GM12892 (cell line): ENCODE results near the gene P2RX5.

ENCODE experiments used
- POLR2A ChIP-seq: IDR thresholded peaks from 2 replicates; pipeline ENCODE4 v1.6.1; 2011; ENCODE audit warnings: low read depth, low read length, control low read depth
- TAF1 ChIP-seq: IDR thresholded peaks from 2 replicates; pipeline ENCODE4 v1.6.1; 2011; ENCODE audit warnings: low read depth, mild to moderate bottlenecking, control low read depth, low read length, borderline replicate concordance

GRCh38 chr17:3626831-3627768 is 68.9 kb downstream of the P2RX5 start:
- TF ChIP-seq TAF1 (no peak), POLR2A (no peak)
